K562 (cell line): ENCODE data around the gene SMG6.

ENCODE experiments used
- BACH1 ChIP-seq: fragments of 200-800 bp; sonication (Bioruptor generic); IDR thresholded peaks from 2 replicates; pipeline ENCODE4 v1.6.1; 2016; ENCODE audit warnings: missing genetic modification characterization, missing compliant biosample characterization
- BRCA1 ChIP-seq, 2 experiments: fragments of 450-650 bp in 1 of 2; sonication (generic) in 1 of 2; formaldehyde crosslinking in 1 of 2; IDR thresholded peaks; 2 replicates each; pipeline versions ENCODE4 v1.5.0 to v1.6.1; 2017 to 2020; ENCODE audit warnings: mild to moderate bottlenecking in 1 of 2, missing genetic modification reagents in 1 of 2
- CBX2 ChIP-seq: fragments of 200-600 bp; sonication (generic); IDR thresholded peaks from one replicate; pipeline ENCODE4 v1.6.1; 2012; ENCODE audit warnings: mild to moderate bottlenecking, low read length, inconsistent platforms; ENCODE audit not compliant: insufficient read depth, poor library complexity, severe bottlenecking
- MAX ChIP-seq: sonication (generic); formaldehyde crosslinking; IDR thresholded peaks from 2 replicates; pipeline ENCODE4 v1.9.0; 2022; ENCODE audit warnings: mild to moderate bottlenecking, missing genetic modification reagents
- POLR2A ChIP-seq: fragments of 450-650 bp; conservative IDR thresholded peaks from 2 replicates; pipeline ENCODE4 v1.6.1; 2016
- RAD21 ChIP-seq, 2 experiments: fragments of 250-450 bp in 1 of 2; fragments of 450-650 bp in 1 of 2; sonication (Bioruptor Pico) in 1 of 2; formaldehyde crosslinking in 1 of 2; IDR thresholded peaks in 1 of 2; conservative IDR thresholded peaks in 1 of 2; 2 replicates each; pipeline versions ENCODE4 v1.4.0 to v1.8.0; 2020 to 2022; ENCODE audit warnings: mild to moderate bottlenecking in 2 of 2, moderate library complexity in 1 of 2
- RBM22 ChIP-seq: fragments of 200-400 bp; formaldehyde crosslinking; IDR thresholded peaks from 2 replicates; pipeline ENCODE4 v1.6.1; 2018; ENCODE audit warnings: low read length, low read depth; ENCODE audit not compliant: poor library complexity, severe bottlenecking
- THAP12 ChIP-seq: fragments of 250-450 bp; sonication (Bioruptor Pico); IDR thresholded peaks from 2 replicates; pipeline ENCODE4 v1.9.0; 2021; ENCODE audit warnings: mild to moderate bottlenecking, inconsistent platforms
- ZHX1 ChIP-seq: fragments of 150-350 bp; conservative IDR thresholded peaks from 2 replicates; pipeline ENCODE4 v1.6.1; 2014; ENCODE audit warnings: low read length
- ZNF134 ChIP-seq: fragments of 250-450 bp; sonication (Bioruptor Pico); conservative IDR thresholded peaks from 2 replicates; pipeline ENCODE4 v1.4.0; 2020
- ZNF609 ChIP-seq: sonication (generic); formaldehyde crosslinking; IDR thresholded peaks from 2 replicates; pipeline ENCODE4 v1.8.1; 2023; ENCODE audit warnings: missing genetic modification reagents, mild to moderate bottlenecking, borderline replicate concordance

- TF ChIP-seq BACH1 (tag) (no peak), ZNF609 (no peak), ZNF134 (CRISPR knock-in tag) (no peak), ZHX1 (no peak), POLR2A (no peak), CBX2 (no peak), THAP12 (CRISPR knock-in tag) (no peak), MAX (CRISPR knock-in tag) (no peak), BRCA1 (IDR thresholded peaks at IDR 0.05) (no peak), BRCA1 (CRISPR knock-in tag; IDR thresholded peaks at IDR 0.05) (no peak), RAD21 (CRISPR knock-in tag; conservative IDR thresholded peaks at IDR 0.05 in 1 of 2, IDR thresholded peaks at IDR 0.05 in 1 of 2) (no peak), RBM22 (no peak)
These were observed 108.7 kb downstream of the SMG6 start for GRCh38 chr17:2194889-2195335.
